Spinal cord (tissue), 10 donors: Measurements from ENCODE around the gene RBP2. TPM values are rescaled to one million over a fixed set of nuclear protein-coding genes. Genes with fewer than 3 reads are reported as not detected.

Source experiments
- DNase-seq, 6 donors: peaks; one replicate each; pipeline versions ENCODE4 v3.0.0 to v3.0.0-alpha.2; 2013 to 2015; ENCODE audit warnings: low spot score in 6 of 6, low read depth in 4 of 6
- H3K27ac ChIP-seq: one replicate; pipeline ENCODE4 v1.5.1; 2013; ENCODE audit warnings: low read depth, low read length, control low read depth
- H3K27me3 ChIP-seq: one replicate; pipeline ENCODE4 v1.6.1; 2013; ENCODE audit warnings: low read length; ENCODE audit not compliant: control insufficient read depth, insufficient read depth
- H3K36me3 ChIP-seq: one replicate; pipeline ENCODE4 v1.6.1; 2013; ENCODE audit warnings: low read length; ENCODE audit not compliant: control insufficient read depth, insufficient read depth
- H3K4me1 ChIP-seq: one replicate; pipeline ENCODE4 v1.6.1; 2013; ENCODE audit warnings: low read length; ENCODE audit not compliant: control insufficient read depth, insufficient read depth
- H3K4me3 ChIP-seq: one replicate; pipeline ENCODE4 v1.5.1; 2013; ENCODE audit warnings: low read depth, low read length, control low read depth
- H3K9me3 ChIP-seq: one replicate; pipeline ENCODE4 v1.6.1; 2013; ENCODE audit warnings: low read length; ENCODE audit not compliant: control insufficient read depth, insufficient read depth
- WGBS: methylation state at CpG from one replicate; pipeline ENCODE4 v1.1.5; 2013; ENCODE audit warnings: missing lambda C conversion rate; ENCODE audit not compliant: insufficient coverage; 5-methylcytosine and 5-hydroxymethylcytosine counted together
- polyA plus RNA-seq, 2 donors: library from polyadenylated mRNA; unstranded; fragments of 120-200 nt; gene quantifications; one replicate each; pipeline ENCODE4 v1.2.1, GENCODE V29; 2013; ENCODE audit not compliant: insufficient read length in 2 of 2
- total RNA-seq, 2 donors: library from RNA; depleted of rRNA in 1 of 2; stranded (reverse); fragments of 120-200 nt in 1 of 2; fragments of >200 nt in 1 of 2; gene quantifications; one replicate each; pipeline versions ENCODE4 v1.2.3 to v1.2.4, GENCODE V29; 2013 to 2014
- donor health status: healthy.

RBP2 gene
- total and polyA plus RNA-seq, 4 donors, result 0.23 to 0.38 TPM; not detected in 2

GRCh38 chr3:139454346-139454745 lies 22.0 kb downstream of the RBP2 start:
- no peak overlapping the region for H3K4me3 ChIP-seq
- H3K36me3 ChIP-seq, result no peaks in the 10 kb centered on the region
- no peak overlapping the region for H3K27ac ChIP-seq
- H3K27me3 ChIP-seq, result no peaks in the 10 kb centered on the region
- no peaks in the 10 kb centered on the region for H3K4me1 ChIP-seq
- no peak for DNase-seq
- 89% methylated on average over 2 of the region's 2 CpGs for WGBS
- no peaks in the 10 kb centered on the region for H3K9me3 ChIP-seq

GRCh38 chr3:139450159-139450558 lies 26.2 kb downstream of the RBP2 start:
- no peak overlapping the region for H3K27ac ChIP-seq
- no peaks in the 10 kb centered on the region for H3K9me3 ChIP-seq
- no peaks in the 10 kb centered on the region for H3K36me3 ChIP-seq
- DNase-seq, result no peak
- no peak overlapping the region for H3K4me3 ChIP-seq
- peaks cover 4% of the 10 kb centered on the region for H3K4me1 ChIP-seq
- no peaks in the 10 kb centered on the region for H3K27me3 ChIP-seq

GRCh38 chr3:139449566-139449965 lies 26.8 kb downstream of the RBP2 start:
- 96% methylated on average over 5 of the region's 5 CpGs for WGBS
- no peak overlapping the region for H3K27ac ChIP-seq
- DNase-seq, result no peak

GRCh38 chr3:139448104-139448503 lies 28.2 kb downstream of the RBP2 start:
- Histone ChIP-seq H3K4me3 (no peak overlapping the region), H3K36me3 (no peaks in the 10 kb centered on the region), H3K4me1 (peaks cover 4% of the 10 kb centered on the region), H3K27me3 (no peaks in the 10 kb centered on the region), H3K9me3 (no peaks in the 10 kb centered on the region), H3K27ac (no peak overlapping the region)
- peak in 2 of 6 donors; percentile 39 to 51 for DNase-seq
- WGBS, result 63% methylated on average over 1 of the region's 3 CpGs

More at GRCh38 chr3:139449566-139449965, 26.8 kb downstream of the RBP2 start:
- peaks cover 4% of the 10 kb centered on the region for H3K4me1 ChIP-seq
- H3K9me3 ChIP-seq, result no peaks in the 10 kb centered on the region
- no peak overlapping the region for H3K4me3 ChIP-seq
- no peaks in the 10 kb centered on the region for H3K27me3 ChIP-seq
- H3K36me3 ChIP-seq, result no peaks in the 10 kb centered on the region

GRCh38 chr3:139447486-139447885 lies 28.8 kb downstream of the RBP2 start:
- no peaks in the 10 kb centered on the region for H3K27me3 ChIP-seq
- H3K4me3 ChIP-seq, result no peak overlapping the region
- no peak for DNase-seq
- no peaks in the 10 kb centered on the region for H3K9me3 ChIP-seq
- H3K4me1 ChIP-seq, result peaks cover 4% of the 10 kb centered on the region
- no peaks in the 10 kb centered on the region for H3K36me3 ChIP-seq
- no peak overlapping the region for H3K27ac ChIP-seq

- no peak overlapping the region for H3K27ac ChIP-seq
- H3K4me3 ChIP-seq, result no peak overlapping the region
- no peaks in the 10 kb centered on the region for H3K27me3 ChIP-seq
- peaks cover 14% of the 10 kb centered on the region for H3K4me1 ChIP-seq
- no peaks in the 10 kb centered on the region for H3K36me3 ChIP-seq
- DNase-seq, result no peak
- no peaks in the 10 kb centered on the region for H3K9me3 ChIP-seq
- 94% methylated on average over 3 of the region's 4 CpGs for WGBS
Measured at GRCh38 chr3:139444446-139444845, 31.9 kb downstream of the RBP2 start.

- Histone ChIP-seq H3K27ac (no peak overlapping the region), H3K27me3 (no peaks in the 10 kb centered on the region), H3K4me1 (peaks cover 14% of the 10 kb centered on the region), H3K9me3 (no peaks in the 10 kb centered on the region), H3K36me3 (no peaks in the 10 kb centered on the region), H3K4me3 (no peak overlapping the region)
- WGBS, result 95% methylated on average over 7 of the region's 7 CpGs
- DNase-seq, result no peak
Measured at GRCh38 chr3:139443186-139443585, 33.1 kb downstream of the RBP2 start.

- H3K27ac ChIP-seq, result no peak overlapping the region
- no peaks in the 10 kb centered on the region for H3K9me3 ChIP-seq
- H3K4me1 ChIP-seq, result peaks cover 10% of the 10 kb centered on the region
- WGBS, result 81% methylated on average over 1 of the region's 1 CpG
- H3K4me3 ChIP-seq, result no peak overlapping the region
- H3K27me3 ChIP-seq, result no peaks in the 10 kb centered on the region
- DNase-seq, result no peak
- H3K36me3 ChIP-seq, result no peaks in the 10 kb centered on the region
Measured at GRCh38 chr3:139441656-139442055, 34.7 kb downstream of the RBP2 start.

GRCh38 chr3:139440639-139441556 lies 35.4 kb downstream of the RBP2 start:
- no peak overlapping the region for H3K27ac ChIP-seq
- H3K4me1 ChIP-seq, result peaks cover 10% of the 10 kb centered on the region
- WGBS, result 74% methylated on average over 4 of the region's 7 CpGs

GRCh38 chr3:139439278-139439677 lies 37.0 kb downstream of the RBP2 start:
- whole genome bisulfite sequencing, result no CpG with 5 or more reads among the region's 1 CpG
- DNase-seq, result no peak
- Histone ChIP-seq H3K4me3 (no peak overlapping the region), H3K9me3 (no peaks in the 10 kb centered on the region), H3K27me3 (no peaks in the 10 kb centered on the region), H3K36me3 (peaks cover 5% of the 10 kb centered on the region), H3K4me1 (peaks cover 10% of the 10 kb centered on the region), H3K27ac (no peak overlapping the region)

More at GRCh38 chr3:139440639-139441556, 35.4 kb downstream of the RBP2 start:
- no peaks in the 10 kb centered on the region for H3K27me3 ChIP-seq
- no peaks in the 10 kb centered on the region for H3K9me3 ChIP-seq
- peak in 1 of 6 donors; percentile 56 for DNase-seq
- H3K36me3 ChIP-seq, result no peaks in the 10 kb centered on the region
- no peak overlapping the region for H3K4me3 ChIP-seq
